ENCODE measurements around the gene TAF8.

Gene TAF8

GRCh38 chr6:42021847-42022754 is 28.2 kb upstream of the TAF8 start:
- ChIA-PET POLR2A (ENCODE audit: low non-redundant PET) (no interaction called here), CTCF (interaction anchor here (0.6 to 0.9 kb wide), 2 partner anchors 9 to 298 kb away, joined by 3 read pairs; no protein-coding TSS in a partner anchor)
- TF ChIP-seq CTCF (conservative IDR thresholded peaks at IDR 0.05; ENCODE audit: low read depth): no peak
- no peak for DNase-seq (ENCODE audit: low spot score)
- H3K27ac ChIP-seq: no peak overlapping the region

- ChIA-PET POLR2A (ENCODE audit: low non-redundant PET) (no interaction called here), CTCF (no interaction called here)
- no peak for DNase-seq (ENCODE audit: low spot score)
- H3K27ac ChIP-seq: no peak overlapping the region
- no peak for TF ChIP-seq CTCF (conservative IDR thresholded peaks at IDR 0.05; ENCODE audit: low read depth)
These were observed 27.5 kb upstream of the TAF8 start for GRCh38 chr6:42022755-42023384.

GRCh38 chr6:42025066-42025844 is 25.1 kb upstream of the TAF8 start:
- no peak for DNase-seq (ENCODE audit: low spot score)
- POLR2A ChIA-PET (ENCODE audit: low non-redundant PET): interaction anchor here (0.6 kb wide), 1 partner anchor 200 kb away, joined by 3 read pairs; no protein-coding TSS in a partner anchor
- CTCF ChIA-PET: no interaction called here
- H3K27ac ChIP-seq: no peak overlapping the region
- TF ChIP-seq CTCF (conservative IDR thresholded peaks at IDR 0.05; ENCODE audit: low read depth): no peak

DNA sequence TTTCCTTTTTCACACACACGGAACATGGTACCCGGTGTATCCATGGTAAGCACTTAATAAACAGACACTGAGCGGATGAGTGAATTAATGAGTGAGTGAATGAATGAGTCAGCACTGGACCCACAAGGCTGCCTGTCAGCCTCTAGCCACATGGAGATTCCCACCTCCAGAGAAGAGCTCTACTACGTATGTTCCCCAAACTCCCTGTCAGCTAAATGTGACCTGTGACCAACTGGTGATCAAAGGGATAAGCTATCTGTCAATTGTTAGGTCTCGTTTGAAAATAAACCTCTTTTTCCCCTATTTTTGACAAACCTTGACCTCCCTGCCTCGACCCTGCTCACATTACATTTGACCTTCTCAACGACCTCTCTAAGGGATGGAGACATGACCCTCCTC is 24.5 kb upstream of the TAF8 start:
- POLR2A ChIA-PET (ENCODE audit: low non-redundant PET): interaction anchor here (0.6 kb wide), 1 partner anchor 199 kb away, joined by 3 read pairs; no protein-coding TSS in a partner anchor
- no peak overlapping the region for H3K27ac ChIP-seq
- no peak for TF ChIP-seq CTCF (conservative IDR thresholded peaks at IDR 0.05; ENCODE audit: low read depth)
- CTCF ChIA-PET: no interaction called here
- DNase-seq (ENCODE audit: low spot score): no peak

- ChIA-PET CTCF (no interaction called here), POLR2A (ENCODE audit: low non-redundant PET) (no interaction called here)
- no peak overlapping the region for H3K27ac ChIP-seq
- TF ChIP-seq CTCF (conservative IDR thresholded peaks at IDR 0.05; ENCODE audit: low read depth): no peak
- DNase-seq (ENCODE audit: low spot score): no peak
These were observed 23.8 kb upstream of the TAF8 start for GRCh38 chr6:42026540-42026939.
